GM12878 (cell line): Measurements from ENCODE around the gene FCER2. TPM values are rescaled to one million over a fixed set of nuclear protein-coding genes. Genes with fewer than 3 reads are reported as not detected.

Experiments
- BHLHE40 ChIP-seq, 2 experiments: fragments of 450-650 bp in 1 of 2; IDR thresholded peaks; 2 replicates each; pipeline ENCODE4 v1.6.1; 2011 to 2017; ENCODE audit warnings: low read depth in 2 of 2, borderline replicate concordance in 1 of 2, improper control_type of control experiment in 1 of 2, low read length in 1 of 2, mild to moderate bottlenecking in 1 of 2
- BMI1 ChIP-seq: fragments of 450-650 bp; IDR thresholded peaks from 2 replicates; pipeline ENCODE4 v1.6.1; 2016; ENCODE audit warnings: mild to moderate bottlenecking, moderate library complexity, borderline replicate concordance
- ETV6 ChIP-seq, 2 experiments: fragments of 450-650 bp in 1 of 2; IDR thresholded peaks in 1 of 2; conservative IDR thresholded peaks in 1 of 2; 2 replicates each; pipeline ENCODE4 v1.6.1; 2014; ENCODE audit warnings: antibody characterized with exemption in 1 of 2, borderline replicate concordance in 1 of 2, low read depth in 1 of 2, mild to moderate bottlenecking in 1 of 2, moderate library complexity in 1 of 2
- MTA2 ChIP-seq: fragments of 450-650 bp; IDR thresholded peaks from 2 replicates; pipeline ENCODE4 v1.6.1; 2016; ENCODE audit warnings: low read depth, mild to moderate bottlenecking, moderate library complexity
- NR2C2 ChIP-seq: IDR thresholded peaks from 2 replicates; pipeline ENCODE4 v1.6.1; 2011; ENCODE audit warnings: borderline replicate concordance, low read depth; ENCODE audit not compliant: control insufficient read depth, insufficient read length
- SREBF1 ChIP-seq: IDR thresholded peaks from 2 replicates; pipeline ENCODE4 v1.6.1; 2012; ENCODE audit warnings: mild to moderate bottlenecking, low read length
- TBL1XR1 ChIP-seq: IDR thresholded peaks from 2 replicates; pipeline ENCODE4 v1.6.1; 2012; ENCODE audit warnings: low read depth, low read length, improper control_type of control experiment
- TCF3 ChIP-seq: IDR thresholded peaks from 2 replicates; pipeline ENCODE4 v1.6.1; 2012; ENCODE audit warnings: low read depth, mild to moderate bottlenecking, low read length, borderline replicate concordance; ENCODE audit not compliant: insufficient read depth
- polyA plus RNA-seq, 11 experiments: library from polyadenylated mRNA; depleted of rRNA in 4 of 11; unstranded in 6 of 11; stranded (reverse) in 5 of 11; fragments of >200 nt; fragmentation: Nextera tagmentation in 4 of 11; fragmentation: Illumina TruSeq in 1 of 11; extraction: Ambion mirVana in 4 of 11; extraction: Trizol in 1 of 11; gene quantifications; 1 replicate in 1 of 11; 2 replicates in 10 of 11; pipeline versions ENCODE4 v1.2.1 to v1.2.3, GENCODE V29; 2011 to 2016; ENCODE audit warnings: inconsistent platforms in 2 of 11, missing spikeins in 2 of 11, low read depth in 1 of 11
- total RNA-seq, 4 experiments: library from RNA; depleted of rRNA in 3 of 4; stranded (reverse); fragments of >200 nt in 3 of 4; fragmentation: Illumina TruSeq in 1 of 4; extraction: Trizol in 1 of 4; gene quantifications; 2 replicates each; pipeline versions ENCODE4 v1.2.1 to v1.2.3, GENCODE V29; 2013 to 2021
- TF ChIP-seq, protein P1 (sequence below), 3 experiments: IDR thresholded peaks in 2 of 3; conservative IDR thresholded peaks in 1 of 3; 2 replicates each; pipeline ENCODE4 v1.5.1; 2011; ENCODE audit warnings: low read depth in 3 of 3, low read length in 3 of 3, mild to moderate bottlenecking in 3 of 3, control low read depth in 2 of 3, moderate library complexity in 2 of 3, inconsistent platforms in 1 of 3, mixed read lengths in 1 of 3; ENCODE audit not compliant: control insufficient read depth in 2 of 3, insufficient read depth in 1 of 3; ENCODE audit errors: extremely low read depth in 1 of 3
- TF ChIP-seq, protein P2 (sequence below): fragments of 450-650 bp; IDR thresholded peaks from 2 replicates; pipeline ENCODE4 v1.6.1; 2017; ENCODE audit warnings: mild to moderate bottlenecking, moderate library complexity
- TF ChIP-seq, protein P3 (sequence below): IDR thresholded peaks from 2 replicates; pipeline ENCODE4 v1.6.1; 2012; ENCODE audit warnings: improper control_type of control experiment, low read depth, low read length; ENCODE audit not compliant: insufficient replicate concordance
- TF ChIP-seq, protein P4 (sequence below): fragments of 450-650 bp; IDR thresholded peaks from 2 replicates; pipeline ENCODE4 v1.6.1; 2017; ENCODE audit warnings: mild to moderate bottlenecking, moderate library complexity

The FCER2 gene
- total and polyA plus RNA-seq, 10 of the 15 experiments (the other 5 are each of a cell fraction or from before 2014, with no cell fraction given): 44.0 to 424 (median 241) TPM

DNA sequence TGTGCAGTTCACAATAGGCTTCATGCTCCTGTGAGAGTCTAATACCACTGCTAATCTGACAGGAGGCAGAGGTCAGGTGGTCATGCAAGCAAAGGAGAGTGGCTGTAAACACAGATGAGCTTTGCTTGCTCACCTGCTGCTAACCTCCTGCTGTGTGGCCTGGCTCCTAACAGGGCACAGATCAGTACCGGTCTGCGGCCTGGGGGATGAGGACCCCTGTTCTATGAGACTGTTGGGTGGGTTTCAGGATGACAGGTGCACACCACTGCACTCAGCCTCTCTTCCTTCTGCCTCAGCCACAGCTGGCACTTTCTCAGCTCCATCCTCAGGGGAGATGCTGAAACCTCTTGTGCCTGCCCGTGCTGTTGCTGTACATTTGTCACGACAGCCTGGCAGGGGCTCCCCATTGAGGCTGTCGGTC lies 20.3 kb upstream of the FCER2 start (continued):
- peak; percentile 82 for TF ChIP-seq TCF3
- no peak for TF ChIP-seq SREBF1
- peak; percentile 22; the same call in 1 of the 2 replicates for TF ChIP-seq MTA2
- TF ChIP-seq TBL1XR1: no peak
- TF ChIP-seq, protein P1, sequence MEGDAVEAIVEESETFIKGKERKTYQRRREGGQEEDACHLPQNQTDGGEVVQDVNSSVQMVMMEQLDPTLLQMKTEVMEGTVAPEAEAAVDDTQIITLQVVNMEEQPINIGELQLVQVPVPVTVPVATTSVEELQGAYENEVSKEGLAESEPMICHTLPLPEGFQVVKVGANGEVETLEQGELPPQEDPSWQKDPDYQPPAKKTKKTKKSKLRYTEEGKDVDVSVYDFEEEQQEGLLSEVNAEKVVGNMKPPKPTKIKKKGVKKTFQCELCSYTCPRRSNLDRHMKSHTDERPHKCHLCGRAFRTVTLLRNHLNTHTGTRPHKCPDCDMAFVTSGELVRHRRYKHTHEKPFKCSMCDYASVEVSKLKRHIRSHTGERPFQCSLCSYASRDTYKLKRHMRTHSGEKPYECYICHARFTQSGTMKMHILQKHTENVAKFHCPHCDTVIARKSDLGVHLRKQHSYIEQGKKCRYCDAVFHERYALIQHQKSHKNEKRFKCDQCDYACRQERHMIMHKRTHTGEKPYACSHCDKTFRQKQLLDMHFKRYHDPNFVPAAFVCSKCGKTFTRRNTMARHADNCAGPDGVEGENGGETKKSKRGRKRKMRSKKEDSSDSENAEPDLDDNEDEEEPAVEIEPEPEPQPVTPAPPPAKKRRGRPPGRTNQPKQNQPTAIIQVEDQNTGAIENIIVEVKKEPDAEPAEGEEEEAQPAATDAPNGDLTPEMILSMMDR (IDR thresholded peaks at IDR 0.05 in 2 of 3, conservative IDR thresholded peaks at IDR 0.05 in 1 of 3; ENCODE audit: control insufficient read depth in 2 of 3, extremely low read depth in 1 of 3, insufficient read depth in 1 of 3, low read depth in 3 of 3, low read length in 3 of 3): no peak
- TF ChIP-seq, protein P2, sequence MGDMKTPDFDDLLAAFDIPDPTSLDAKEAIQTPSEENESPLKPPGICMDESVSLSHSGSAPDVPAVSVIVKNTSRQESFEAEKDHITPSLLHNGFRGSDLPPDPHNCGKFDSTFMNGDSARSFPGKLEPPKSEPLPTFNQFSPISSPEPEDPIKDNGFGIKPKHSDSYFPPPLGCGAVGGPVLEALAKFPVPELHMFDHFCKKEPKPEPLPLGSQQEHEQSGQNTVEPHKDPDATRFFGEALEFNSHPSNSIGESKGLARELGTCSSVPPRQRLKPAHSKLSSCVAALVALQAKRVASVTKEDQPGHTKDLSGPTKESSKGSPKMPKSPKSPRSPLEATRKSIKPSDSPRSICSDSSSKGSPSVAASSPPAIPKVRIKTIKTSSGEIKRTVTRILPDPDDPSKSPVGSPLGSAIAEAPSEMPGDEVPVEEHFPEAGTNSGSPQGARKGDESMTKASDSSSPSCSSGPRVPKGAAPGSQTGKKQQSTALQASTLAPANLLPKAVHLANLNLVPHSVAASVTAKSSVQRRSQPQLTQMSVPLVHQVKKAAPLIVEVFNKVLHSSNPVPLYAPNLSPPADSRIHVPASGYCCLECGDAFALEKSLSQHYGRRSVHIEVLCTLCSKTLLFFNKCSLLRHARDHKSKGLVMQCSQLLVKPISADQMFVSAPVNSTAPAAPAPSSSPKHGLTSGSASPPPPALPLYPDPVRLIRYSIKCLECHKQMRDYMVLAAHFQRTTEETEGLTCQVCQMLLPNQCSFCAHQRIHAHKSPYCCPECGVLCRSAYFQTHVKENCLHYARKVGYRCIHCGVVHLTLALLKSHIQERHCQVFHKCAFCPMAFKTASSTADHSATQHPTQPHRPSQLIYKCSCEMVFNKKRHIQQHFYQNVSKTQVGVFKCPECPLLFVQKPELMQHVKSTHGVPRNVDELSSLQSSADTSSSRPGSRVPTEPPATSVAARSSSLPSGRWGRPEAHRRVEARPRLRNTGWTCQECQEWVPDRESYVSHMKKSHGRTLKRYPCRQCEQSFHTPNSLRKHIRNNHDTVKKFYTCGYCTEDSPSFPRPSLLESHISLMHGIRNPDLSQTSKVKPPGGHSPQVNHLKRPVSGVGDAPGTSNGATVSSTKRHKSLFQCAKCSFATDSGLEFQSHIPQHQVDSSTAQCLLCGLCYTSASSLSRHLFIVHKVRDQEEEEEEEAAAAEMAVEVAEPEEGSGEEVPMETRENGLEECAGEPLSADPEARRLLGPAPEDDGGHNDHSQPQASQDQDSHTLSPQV: no peak
- peak in 1 of 2 experiments; percentile 14; a peak in 1 of 4 replicates for TF ChIP-seq ETV6 (conservative IDR thresholded peaks at IDR 0.05 in 1 of 2, IDR thresholded peaks at IDR 0.05 in 1 of 2; ENCODE audit: borderline replicate concordance in 1 of 2, low read depth in 1 of 2)
- TF ChIP-seq, protein P3, sequence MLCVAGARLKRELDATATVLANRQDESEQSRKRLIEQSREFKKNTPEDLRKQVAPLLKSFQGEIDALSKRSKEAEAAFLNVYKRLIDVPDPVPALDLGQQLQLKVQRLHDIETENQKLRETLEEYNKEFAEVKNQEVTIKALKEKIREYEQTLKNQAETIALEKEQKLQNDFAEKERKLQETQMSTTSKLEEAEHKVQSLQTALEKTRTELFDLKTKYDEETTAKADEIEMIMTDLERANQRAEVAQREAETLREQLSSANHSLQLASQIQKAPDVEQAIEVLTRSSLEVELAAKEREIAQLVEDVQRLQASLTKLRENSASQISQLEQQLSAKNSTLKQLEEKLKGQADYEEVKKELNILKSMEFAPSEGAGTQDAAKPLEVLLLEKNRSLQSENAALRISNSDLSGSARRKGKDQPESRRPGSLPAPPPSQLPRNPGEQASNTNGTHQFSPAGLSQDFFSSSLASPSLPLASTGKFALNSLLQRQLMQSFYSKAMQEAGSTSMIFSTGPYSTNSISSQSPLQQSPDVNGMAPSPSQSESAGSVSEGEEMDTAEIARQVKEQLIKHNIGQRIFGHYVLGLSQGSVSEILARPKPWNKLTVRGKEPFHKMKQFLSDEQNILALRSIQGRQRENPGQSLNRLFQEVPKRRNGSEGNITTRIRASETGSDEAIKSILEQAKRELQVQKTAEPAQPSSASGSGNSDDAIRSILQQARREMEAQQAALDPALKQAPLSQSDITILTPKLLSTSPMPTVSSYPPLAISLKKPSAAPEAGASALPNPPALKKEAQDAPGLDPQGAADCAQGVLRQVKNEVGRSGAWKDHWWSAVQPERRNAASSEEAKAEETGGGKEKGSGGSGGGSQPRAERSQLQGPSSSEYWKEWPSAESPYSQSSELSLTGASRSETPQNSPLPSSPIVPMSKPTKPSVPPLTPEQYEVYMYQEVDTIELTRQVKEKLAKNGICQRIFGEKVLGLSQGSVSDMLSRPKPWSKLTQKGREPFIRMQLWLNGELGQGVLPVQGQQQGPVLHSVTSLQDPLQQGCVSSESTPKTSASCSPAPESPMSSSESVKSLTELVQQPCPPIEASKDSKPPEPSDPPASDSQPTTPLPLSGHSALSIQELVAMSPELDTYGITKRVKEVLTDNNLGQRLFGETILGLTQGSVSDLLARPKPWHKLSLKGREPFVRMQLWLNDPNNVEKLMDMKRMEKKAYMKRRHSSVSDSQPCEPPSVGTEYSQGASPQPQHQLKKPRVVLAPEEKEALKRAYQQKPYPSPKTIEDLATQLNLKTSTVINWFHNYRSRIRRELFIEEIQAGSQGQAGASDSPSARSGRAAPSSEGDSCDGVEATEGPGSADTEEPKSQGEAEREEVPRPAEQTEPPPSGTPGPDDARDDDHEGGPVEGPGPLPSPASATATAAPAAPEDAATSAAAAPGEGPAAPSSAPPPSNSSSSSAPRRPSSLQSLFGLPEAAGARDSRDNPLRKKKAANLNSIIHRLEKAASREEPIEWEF: no peak
- TF ChIP-seq BMI1: no peak
- TF ChIP-seq NR2C2: no peak
- TF ChIP-seq, protein P4, sequence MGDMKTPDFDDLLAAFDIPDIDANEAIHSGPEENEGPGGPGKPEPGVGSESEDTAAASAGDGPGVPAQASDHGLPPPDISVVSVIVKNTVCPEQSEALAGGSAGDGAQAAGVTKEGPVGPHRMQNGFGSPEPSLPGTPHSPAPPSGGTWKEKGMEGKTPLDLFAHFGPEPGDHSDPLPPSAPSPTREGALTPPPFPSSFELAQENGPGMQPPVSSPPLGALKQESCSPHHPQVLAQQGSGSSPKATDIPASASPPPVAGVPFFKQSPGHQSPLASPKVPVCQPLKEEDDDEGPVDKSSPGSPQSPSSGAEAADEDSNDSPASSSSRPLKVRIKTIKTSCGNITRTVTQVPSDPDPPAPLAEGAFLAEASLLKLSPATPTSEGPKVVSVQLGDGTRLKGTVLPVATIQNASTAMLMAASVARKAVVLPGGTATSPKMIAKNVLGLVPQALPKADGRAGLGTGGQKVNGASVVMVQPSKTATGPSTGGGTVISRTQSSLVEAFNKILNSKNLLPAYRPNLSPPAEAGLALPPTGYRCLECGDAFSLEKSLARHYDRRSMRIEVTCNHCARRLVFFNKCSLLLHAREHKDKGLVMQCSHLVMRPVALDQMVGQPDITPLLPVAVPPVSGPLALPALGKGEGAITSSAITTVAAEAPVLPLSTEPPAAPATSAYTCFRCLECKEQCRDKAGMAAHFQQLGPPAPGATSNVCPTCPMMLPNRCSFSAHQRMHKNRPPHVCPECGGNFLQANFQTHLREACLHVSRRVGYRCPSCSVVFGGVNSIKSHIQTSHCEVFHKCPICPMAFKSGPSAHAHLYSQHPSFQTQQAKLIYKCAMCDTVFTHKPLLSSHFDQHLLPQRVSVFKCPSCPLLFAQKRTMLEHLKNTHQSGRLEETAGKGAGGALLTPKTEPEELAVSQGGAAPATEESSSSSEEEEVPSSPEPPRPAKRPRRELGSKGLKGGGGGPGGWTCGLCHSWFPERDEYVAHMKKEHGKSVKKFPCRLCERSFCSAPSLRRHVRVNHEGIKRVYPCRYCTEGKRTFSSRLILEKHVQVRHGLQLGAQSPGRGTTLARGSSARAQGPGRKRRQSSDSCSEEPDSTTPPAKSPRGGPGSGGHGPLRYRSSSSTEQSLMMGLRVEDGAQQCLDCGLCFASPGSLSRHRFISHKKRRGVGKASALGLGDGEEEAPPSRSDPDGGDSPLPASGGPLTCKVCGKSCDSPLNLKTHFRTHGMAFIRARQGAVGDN: peak; percentile 48; the same call in 1 of the 2 replicates
- TF ChIP-seq BHLHE40 (IDR thresholded peaks at IDR 0.05; ENCODE audit: borderline replicate concordance in 1 of 2, low read depth in 2 of 2, low read length in 1 of 2): peak; percentile 7 to 61; a peak in 1 of 4 replicates
